ENCODE results near the gene CLPTM1.

The CLPTM1 gene

DNA sequence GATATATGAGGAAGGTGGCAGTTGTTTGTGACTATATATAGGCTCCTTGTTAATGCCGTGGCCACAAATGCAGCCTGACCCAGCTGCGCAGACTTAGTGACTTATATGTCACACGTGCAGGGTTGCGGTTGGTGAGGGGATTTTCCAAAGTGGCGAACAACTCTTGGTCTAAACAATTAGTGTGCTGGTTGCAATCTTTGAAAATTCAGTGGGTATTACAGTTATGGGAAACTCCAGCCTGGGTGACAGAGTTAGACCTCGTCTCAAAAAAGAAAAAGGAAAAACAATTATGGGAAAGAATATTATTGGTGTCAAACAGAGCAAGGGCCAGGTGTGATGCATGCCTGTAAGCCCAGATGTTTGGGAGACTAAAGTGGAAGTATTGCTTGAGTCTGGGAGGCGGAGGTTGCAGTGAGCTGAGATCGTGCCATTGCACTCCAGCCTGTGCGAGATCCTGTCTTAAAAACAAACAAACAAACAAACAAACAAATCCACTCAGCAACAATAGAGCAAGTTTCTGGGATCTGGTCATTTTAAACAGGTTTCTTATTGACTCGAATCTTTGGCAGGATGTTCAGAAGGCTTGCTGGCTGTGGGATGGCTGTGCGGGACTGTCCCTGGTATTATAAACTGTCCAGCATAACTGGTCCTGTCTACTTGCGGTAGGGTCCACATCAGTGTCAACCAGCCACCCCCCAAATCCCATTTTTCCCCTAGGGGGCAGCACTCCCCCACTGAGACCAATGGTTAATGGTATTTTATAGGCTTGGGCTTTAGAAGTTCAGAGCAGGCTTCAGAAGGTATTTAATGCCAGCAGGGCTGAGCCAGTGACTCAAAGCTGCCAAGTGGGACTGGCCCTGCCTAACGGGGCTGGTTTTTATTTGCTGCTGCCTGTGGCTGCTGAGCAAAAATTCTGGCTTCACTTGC, 61.5 kb downstream of the CLPTM1 start:
- FAIRE-seq = peak; percentile 72

DNA sequence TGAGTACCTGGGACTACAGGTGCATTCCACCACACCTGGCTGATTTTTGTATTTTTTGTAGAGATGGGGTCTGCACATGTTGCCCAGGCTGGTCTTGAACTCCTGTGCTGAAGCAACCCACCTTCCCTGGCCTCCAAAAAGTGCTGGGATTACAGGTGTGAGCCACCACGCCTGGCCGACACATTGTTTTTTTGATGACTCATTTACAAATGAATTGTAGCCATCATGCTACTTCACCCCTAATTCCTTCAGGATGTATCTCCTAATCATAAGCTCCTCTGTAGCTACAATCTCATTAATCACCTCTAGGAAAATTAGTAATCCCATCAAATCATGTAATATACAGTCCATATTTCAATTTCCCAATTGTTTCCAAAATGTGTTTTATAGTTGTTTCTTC, 64.0 kb downstream of the CLPTM1 start:
- no peak for FAIRE-seq

DNA sequence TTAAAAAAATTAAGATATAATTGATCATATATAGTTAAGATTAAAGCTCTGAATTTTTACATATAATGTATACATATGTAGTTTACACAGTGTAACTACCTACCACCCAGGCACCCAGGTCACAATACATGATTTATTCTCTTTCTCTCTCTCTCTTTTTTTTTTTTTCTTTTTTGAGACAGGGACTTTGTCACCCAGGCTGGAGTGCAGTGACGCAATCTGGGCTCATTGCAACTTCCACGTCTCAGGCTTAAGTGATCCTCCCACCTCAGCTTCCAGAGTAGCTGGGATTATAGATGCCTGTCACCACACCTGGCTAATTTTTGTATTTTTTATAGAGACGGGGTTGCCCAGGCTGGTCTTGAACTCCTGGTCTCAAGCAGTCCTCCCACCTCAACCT, 64.9 kb downstream of the CLPTM1 start:
- no peak for FAIRE-seq

DNA sequence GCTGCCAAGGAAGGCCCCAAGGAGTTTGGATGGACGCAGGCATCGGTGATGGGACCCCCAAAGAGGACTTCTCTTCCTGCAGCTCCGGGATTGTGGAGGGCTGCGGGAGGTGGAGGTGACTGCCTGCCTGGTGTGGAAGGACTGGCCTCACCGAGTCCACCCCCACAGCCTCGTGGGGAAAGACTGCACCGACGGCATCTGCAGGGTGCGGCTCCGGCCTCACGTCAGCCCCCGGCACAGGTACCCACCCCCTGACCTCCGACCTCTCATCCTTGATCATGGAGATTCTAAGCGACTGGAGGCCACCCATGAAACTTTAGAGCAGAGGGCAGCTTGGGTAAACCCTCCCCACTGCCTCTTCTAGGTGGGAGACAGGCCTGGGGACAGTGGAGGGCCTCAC, 66.8 kb downstream of the CLPTM1 start:
- no peak for FAIRE-seq

DNA sequence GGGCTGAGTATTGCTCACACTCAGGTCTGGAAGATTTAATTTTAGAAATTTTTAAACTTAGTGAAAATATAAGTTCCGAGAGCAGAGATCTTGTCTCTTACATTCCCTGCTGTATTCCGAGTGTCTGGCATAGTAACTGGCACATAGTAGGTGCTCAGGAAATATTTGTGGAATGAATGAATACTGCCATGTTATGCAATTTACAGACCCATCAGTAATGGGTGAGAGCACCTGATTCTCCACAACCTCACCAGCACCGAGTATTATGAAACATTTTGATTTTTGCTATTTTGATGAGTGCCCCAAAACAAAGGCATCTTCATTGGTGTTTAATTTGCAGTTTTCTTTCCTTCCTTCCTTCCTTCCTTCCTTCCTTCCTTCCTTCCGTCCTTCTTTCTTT, 67.9 kb downstream of the CLPTM1 start:
- FAIRE-seq = no peak

DNA sequence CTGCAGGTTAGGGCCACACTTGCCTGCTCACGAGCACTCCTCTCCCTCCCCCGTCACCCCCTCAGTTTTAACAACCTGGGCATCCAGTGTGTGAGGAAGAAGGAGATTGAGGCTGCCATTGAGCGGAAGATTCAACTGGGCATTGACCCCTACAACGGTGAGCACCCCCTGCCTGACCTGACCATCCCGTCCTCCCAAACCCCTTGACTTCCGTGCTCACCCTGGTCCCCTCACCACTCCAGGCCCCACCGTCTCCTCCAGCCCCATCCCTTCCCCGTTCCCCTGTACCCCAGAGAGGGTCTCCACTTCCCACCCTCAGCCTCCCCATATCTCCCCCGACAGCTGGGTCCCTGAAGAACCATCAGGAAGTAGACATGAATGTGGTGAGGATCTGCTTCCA, 70.1 kb downstream of the CLPTM1 start:
- no peak for FAIRE-seq

DNA sequence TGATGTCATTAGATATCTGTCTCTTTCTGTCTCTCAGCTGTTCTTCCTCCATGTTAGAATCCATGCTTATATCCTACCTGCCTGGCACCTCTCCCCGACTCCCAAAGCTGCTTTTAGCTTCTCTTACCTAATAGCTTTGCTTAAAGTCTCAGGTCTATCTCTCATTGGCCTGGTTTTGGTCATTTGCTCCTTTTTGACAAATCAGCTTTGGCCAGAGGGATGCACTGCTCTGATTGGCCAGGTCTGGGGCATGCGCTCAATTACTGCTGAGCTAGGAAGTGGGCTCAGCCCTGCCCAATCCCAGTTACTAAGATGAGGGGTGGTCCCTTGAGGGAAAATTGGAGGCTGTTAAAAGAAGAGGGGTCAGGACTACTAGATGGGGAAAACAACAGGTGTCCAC, 72.2 kb downstream of the CLPTM1 start:
- no peak for FAIRE-seq

DNA sequence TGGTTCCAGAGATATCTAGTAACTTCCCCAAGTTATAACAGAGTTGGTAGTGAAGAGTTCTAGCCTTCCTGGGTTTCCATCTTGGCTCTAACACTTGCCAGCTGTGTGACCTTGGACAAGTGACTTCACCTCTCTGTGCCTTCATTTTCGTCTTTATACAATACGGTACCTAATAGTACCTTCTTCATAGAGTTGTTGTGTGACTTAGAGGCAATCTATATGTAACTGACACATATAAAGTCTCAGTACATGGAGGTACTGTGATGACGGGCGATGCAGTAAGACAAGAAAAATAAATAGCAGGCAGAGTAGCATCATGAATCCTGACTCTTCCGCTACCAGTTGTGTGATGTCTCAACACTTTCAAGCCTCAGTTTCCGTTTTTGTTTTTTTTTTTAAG, 75.6 kb downstream of the CLPTM1 start:
- no peak for FAIRE-seq

DNA sequence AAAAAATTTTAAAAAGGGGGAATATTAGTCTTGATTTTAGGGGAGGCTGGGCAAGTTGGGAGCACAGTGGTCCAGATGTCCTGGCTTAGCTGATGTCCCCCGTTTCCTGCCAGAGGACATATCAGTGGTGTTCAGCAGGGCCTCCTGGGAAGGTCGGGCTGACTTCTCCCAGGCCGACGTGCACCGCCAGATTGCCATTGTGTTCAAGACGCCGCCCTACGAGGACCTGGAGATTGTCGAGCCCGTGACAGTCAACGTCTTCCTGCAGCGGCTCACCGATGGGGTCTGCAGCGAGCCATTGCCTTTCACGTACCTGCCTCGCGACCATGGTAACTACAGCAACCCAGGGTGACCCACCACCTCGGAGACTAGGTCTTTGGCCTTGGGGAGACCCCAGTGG, 77.2 kb downstream of the CLPTM1 start:
- no peak for FAIRE-seq

DNA sequence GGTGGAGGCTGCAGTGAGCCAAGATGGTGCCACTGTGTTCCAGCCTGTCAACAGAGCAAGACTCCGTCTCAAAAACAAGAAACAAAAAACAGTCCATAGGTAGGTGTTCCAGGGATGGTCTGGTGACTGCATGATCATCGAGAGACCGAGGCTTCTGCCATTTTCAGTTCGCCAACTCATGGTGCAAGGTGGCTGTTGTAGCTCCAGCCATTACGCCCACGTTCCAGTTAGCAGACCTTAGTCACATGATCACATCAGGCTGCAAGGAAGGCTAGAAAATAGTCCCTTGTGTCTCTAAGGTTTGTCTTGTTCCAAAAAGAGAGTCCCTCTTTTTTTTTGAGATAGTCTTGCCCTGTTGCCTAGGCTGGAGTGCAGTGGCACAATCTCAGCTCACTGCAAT, 80.6 kb downstream of the CLPTM1 start:
- FAIRE-seq = no peak

DNA sequence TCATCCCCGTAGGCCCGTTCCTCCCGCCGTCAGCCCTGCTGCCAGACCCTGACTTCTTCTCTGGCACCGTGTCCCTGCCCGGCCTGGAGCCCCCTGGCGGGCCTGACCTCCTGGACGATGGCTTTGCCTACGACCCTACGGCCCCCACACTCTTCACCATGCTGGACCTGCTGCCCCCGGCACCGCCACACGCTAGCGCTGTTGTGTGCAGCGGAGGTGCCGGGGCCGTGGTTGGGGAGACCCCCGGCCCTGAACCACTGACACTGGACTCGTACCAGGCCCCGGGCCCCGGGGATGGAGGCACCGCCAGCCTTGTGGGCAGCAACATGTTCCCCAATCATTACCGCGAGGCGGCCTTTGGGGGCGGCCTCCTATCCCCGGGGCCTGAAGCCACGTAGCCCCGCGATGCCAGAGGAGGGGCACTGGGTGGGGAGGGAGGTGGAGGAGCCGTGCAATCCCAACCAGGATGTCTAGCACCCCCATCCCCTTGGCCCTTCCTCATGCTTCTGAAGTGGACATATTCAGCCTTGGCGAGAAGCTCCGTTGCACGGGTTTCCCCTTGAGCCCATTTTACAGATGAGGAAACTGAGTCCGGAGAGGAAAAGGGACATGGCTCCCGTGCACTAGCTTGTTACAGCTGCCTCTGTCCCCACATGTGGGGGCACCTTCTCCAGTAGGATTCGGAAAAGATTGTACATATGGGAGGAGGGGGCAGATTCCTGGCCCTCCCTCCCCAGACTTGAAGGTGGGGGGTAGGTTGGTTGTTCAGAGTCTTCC, 82.4 kb downstream of the CLPTM1 start:
- no peak for FAIRE-seq

DNA sequence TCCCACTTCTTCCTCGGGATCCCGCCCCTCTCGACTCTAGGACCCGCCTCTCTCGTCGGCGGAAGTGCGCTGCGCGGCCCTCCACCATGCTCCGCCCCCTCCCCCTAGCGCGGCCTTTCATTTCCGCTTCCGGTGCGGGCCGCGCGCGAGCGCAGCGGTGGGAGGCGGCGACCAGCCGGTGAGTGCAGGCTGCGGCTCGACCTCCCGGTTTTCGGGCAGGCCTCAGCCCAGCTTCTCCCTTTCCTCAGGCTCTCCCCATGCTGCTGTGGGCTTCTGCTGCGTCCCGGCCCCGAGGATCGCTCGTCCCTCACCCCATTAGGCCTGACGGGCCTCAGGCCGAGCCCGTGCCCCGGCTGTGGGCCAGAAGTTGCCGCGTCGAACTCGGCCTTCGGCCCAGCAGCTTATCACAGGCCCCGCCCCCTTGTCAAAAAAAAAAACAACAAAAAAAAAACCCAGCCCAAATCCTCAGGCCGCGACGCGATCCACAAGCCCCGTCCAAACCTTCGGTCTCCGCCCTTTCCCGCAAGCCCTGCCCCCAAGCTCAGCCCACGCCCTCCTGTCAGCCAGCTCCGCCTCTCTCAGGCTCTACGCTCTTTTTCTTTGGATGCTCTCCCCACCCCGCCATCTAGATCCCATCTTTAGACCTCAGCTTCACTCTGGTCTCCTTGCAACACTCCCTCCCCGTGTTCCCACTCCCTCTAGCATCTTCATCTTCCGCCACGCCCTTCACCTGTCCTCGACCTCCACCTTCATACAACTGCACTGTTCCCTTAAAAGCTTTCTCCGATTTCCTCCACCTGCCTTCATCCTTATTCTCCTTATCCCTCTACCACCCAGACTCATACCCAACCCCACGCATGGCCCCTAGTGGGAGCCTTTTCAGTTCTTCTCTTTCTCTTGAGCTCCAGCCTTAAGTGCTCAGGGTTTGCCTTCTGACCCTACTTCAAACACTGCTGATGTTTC, 84.0 kb downstream of the CLPTM1 start, which contains the start of gene CLASRP:
Gene CLASRP (plus strand): TSS at position 115 of the 963 bp plus-strand sequence. CDS start 1,168 bp downstream, outside the sequence.
- peak; percentile 94 for FAIRE-seq

DNA sequence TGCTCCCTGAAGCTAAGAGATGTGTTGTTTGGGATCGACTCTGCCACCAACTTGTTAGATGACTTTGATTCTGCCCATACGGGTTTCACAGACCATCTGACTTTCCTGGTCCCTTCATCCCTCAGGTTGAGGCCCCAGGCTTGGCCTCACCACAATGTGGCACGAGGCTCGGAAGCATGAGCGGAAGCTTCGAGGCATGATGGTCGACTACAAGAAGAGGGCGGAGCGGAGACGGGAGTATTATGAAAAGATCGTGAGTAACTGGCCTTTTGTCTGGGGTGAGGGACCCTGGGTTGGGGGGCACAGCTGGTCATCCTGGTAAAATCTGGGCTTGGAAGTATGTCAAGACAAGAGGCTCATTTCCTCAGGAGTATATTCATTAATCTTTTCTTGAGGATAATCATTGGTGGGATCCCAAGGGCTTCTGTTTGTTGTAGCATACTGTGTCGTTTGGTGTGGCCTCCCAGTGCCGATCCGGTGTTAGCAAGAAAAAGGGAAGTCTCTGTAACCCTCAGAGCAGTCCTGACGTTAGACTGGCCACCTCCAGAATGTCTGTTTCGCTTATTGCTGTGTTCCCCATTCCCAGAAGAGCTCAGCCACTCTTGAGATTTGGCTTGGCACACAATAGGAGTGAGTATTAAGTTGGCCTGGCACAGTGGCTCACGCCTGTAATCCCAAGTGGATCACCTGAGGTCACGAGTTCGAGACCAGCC, 85.0 kb downstream of the CLPTM1 start:
- no peak for FAIRE-seq

DNA sequence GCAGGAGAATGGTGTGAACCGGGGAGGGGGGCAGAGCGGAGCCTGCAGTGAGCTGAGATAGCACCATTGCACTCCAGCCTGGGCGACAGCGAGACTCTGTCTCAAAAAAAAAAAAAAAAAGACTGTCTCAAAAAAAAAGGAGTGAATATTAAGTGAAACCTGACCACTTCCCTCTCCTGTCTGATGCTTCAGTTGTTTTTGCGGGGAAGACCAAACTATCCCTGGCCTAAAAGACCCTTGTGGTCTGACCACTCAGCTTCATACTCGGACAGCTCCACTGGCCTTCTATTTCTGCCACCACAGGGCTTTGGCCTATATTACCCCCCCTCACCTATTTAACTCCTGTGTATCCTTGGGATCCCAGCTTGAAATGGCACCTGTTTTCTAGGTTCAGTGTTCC, 85.9 kb downstream of the CLPTM1 start:
- FAIRE-seq = no peak
